22Rv1 (cell line): Measurements from ENCODE around the gene RNF5.
A peak's percentile ranks its signal among the peaks of the same experiment; 100 is the strongest.

Source experiments
- H3K27ac ChIP-seq: fragments of 450-650 bp; 2 replicates; pipeline ENCODE4 v1.5.1; 2017
- CTCF ChIP-seq: fragments of 450-650 bp; IDR thresholded peaks from 2 replicates; pipeline ENCODE4 v1.5.1; 2017; ENCODE audit warnings: mild to moderate bottlenecking
- ZFX ChIP-seq: fragments of 450-650 bp; IDR thresholded peaks from 2 replicates; pipeline ENCODE4 v1.6.1; 2017; ENCODE audit warnings: antibody characterized with exemption, borderline replicate concordance

Gene RNF5

GRCh38 chr6:32177183-32177787, 920 bp upstream of the RNF5 start:
- H3K27ac ChIP-seq: peak overlapping the region; percentile 99
- TF ChIP-seq CTCF (no peak), ZFX (no peak)

GRCh38 chr6:32178547-32179440, 589 bp downstream of the RNF5 start:
- TF ChIP-seq ZFX (no peak), CTCF (no peak)
- peak overlapping the region; percentile 99 for H3K27ac ChIP-seq

- no peak for TF ChIP-seq CTCF
- TF ChIP-seq ZFX: no peak
Measured at GRCh38 chr6:32179766-32180405, 1.7 kb downstream of the RNF5 start.

GRCh38 chr6:32181148-32181702, 3.0 kb downstream of the RNF5 start:
- H3K27ac ChIP-seq: no peak overlapping the region
- TF ChIP-seq ZFX: no peak
- no peak for TF ChIP-seq CTCF

More at GRCh38 chr6:32179766-32180405, 1.7 kb downstream of the RNF5 start:
- H3K27ac ChIP-seq: peak overlapping the region; percentile 99

- no peak for TF ChIP-seq ZFX
- TF ChIP-seq CTCF: no peak
- 0 out of 2 replicates have a peak overlapping the region, but pooled peaks have one; percentile 4 for H3K27ac ChIP-seq
Measured at GRCh38 chr6:32181915-32182529, 3.8 kb downstream of the RNF5 start.

- H3K27ac ChIP-seq: 0 out of 2 replicates have a peak overlapping the region, but pooled peaks have one; percentile 29
- no peak for TF ChIP-seq CTCF
- no peak for TF ChIP-seq ZFX
Measured at GRCh38 chr6:32182555-32182981, 4.4 kb downstream of the RNF5 start.
